IPS-18a (cell line): Measurements from ENCODE around the gene APOO.

ENCODE experiments used
- H3K27ac ChIP-seq: one replicate; pipeline ENCODE4 v1.5.1; 2013; ENCODE audit warnings: low read length
- H3K27me3 ChIP-seq: one replicate; pipeline ENCODE4 v1.6.1; 2013; ENCODE audit warnings: mild to moderate bottlenecking, low read length; ENCODE audit not compliant: control insufficient read depth, insufficient read depth
- H3K36me3 ChIP-seq: one replicate; pipeline ENCODE4 v1.6.1; 2013; ENCODE audit warnings: low read depth, low read length; ENCODE audit not compliant: control insufficient read depth
- H3K4me1 ChIP-seq: one replicate; pipeline ENCODE4 v1.6.1; 2013; ENCODE audit warnings: low read depth, low read length; ENCODE audit not compliant: control insufficient read depth
- H3K4me3 ChIP-seq: one replicate; pipeline ENCODE4 v1.5.1; 2013; ENCODE audit warnings: low read length
- H3K9ac ChIP-seq: one replicate; pipeline ENCODE4 v1.6.1; 2013; ENCODE audit warnings: mild to moderate bottlenecking, low read length, moderate library complexity
- H3K9me3 ChIP-seq: one replicate; pipeline ENCODE4 v1.6.1; 2013; ENCODE audit warnings: low read depth, low read length; ENCODE audit not compliant: control insufficient read depth

The APOO gene

GRCh38 chrX:23935106-23935505 is 27.4 kb upstream of the APOO start:
- Histone ChIP-seq H3K4me3 (no peak overlapping the region), H3K9ac (no peak overlapping the region), H3K4me1 (peaks cover 4% of the 10 kb centered on the region), H3K27ac (no peak overlapping the region), H3K27me3 (no peaks in the 10 kb centered on the region), H3K36me3 (no peaks in the 10 kb centered on the region), H3K9me3 (no peaks in the 10 kb centered on the region)

GRCh38 chrX:23932046-23932445 is 24.3 kb upstream of the APOO start:
- Histone ChIP-seq H3K4me3 (no peak overlapping the region), H3K9me3 (no peaks in the 10 kb centered on the region), H3K27me3 (no peaks in the 10 kb centered on the region), H3K27ac (no peak overlapping the region), H3K9ac (no peak overlapping the region), H3K4me1 (peaks cover 4% of the 10 kb centered on the region), H3K36me3 (no peaks in the 10 kb centered on the region)

- Histone ChIP-seq H3K4me1 (peaks cover under 1% of the 10 kb centered on the region), H3K9ac (no peak overlapping the region), H3K4me3 (no peak overlapping the region), H3K9me3 (no peaks in the 10 kb centered on the region), H3K27ac (no peak overlapping the region), H3K27me3 (no peaks in the 10 kb centered on the region), H3K36me3 (no peaks in the 10 kb centered on the region)
Measured at GRCh38 chrX:23930894-23931604, 23.3 kb upstream of the APOO start.

GRCh38 chrX:23926015-23926414 is 18.3 kb upstream of the APOO start:
- Histone ChIP-seq H3K27me3 (no peaks in the 10 kb centered on the region), H3K27ac (no peak overlapping the region), H3K4me1 (no peaks in the 10 kb centered on the region)

GRCh38 chrX:23919706-23920320 is 12.1 kb upstream of the APOO start:
- Histone ChIP-seq H3K9ac (no peak overlapping the region), H3K4me3 (no peak overlapping the region), H3K9me3 (no peaks in the 10 kb centered on the region), H3K36me3 (no peaks in the 10 kb centered on the region), H3K4me1 (no peaks in the 10 kb centered on the region), H3K27me3 (no peaks in the 10 kb centered on the region), H3K27ac (no peak overlapping the region)

More at GRCh38 chrX:23926015-23926414, 18.3 kb upstream of the APOO start:
- no peak overlapping the region for H3K4me3 ChIP-seq
- H3K9me3 ChIP-seq: no peaks in the 10 kb centered on the region
- no peaks in the 10 kb centered on the region for H3K36me3 ChIP-seq
- H3K9ac ChIP-seq: no peak overlapping the region

- Histone ChIP-seq H3K27me3 (no peaks in the 10 kb centered on the region), H3K36me3 (no peaks in the 10 kb centered on the region), H3K4me1 (no peaks in the 10 kb centered on the region), H3K9me3 (no peaks in the 10 kb centered on the region), H3K4me3 (no peak overlapping the region), H3K9ac (no peak overlapping the region), H3K27ac (no peak overlapping the region)
Measured at GRCh38 chrX:23919148-23919547, 11.4 kb upstream of the APOO start.

- Histone ChIP-seq H3K27ac (no peak overlapping the region), H3K9me3 (no peaks in the 10 kb centered on the region), H3K36me3 (no peaks in the 10 kb centered on the region), H3K9ac (no peak overlapping the region), H3K27me3 (no peaks in the 10 kb centered on the region), H3K4me3 (no peak overlapping the region), H3K4me1 (peaks cover 10% of the 10 kb centered on the region)
Measured at GRCh38 chrX:23911126-23911835, 3.5 kb upstream of the APOO start.

GRCh38 chrX:23908219-23909004 is 674 bp upstream of the APOO start:
- Histone ChIP-seq H3K36me3 (no peaks in the 10 kb centered on the region), H3K4me1 (peaks cover 15% of the 10 kb centered on the region), H3K9me3 (no peaks in the 10 kb centered on the region), H3K4me3 (peak overlapping the region; percentile 87), H3K9ac (peak overlapping the region; percentile 96), H3K27ac (peak overlapping the region; percentile 67), H3K27me3 (no peaks in the 10 kb centered on the region)

GRCh38 chrX:23907111-23907497 is 634 bp downstream of the APOO start:
- Histone ChIP-seq H3K9ac (peak overlapping the region; percentile 96), H3K27ac (peak overlapping the region; percentile 94), H3K27me3 (no peaks in the 10 kb centered on the region), H3K4me1 (peaks cover 19% of the 10 kb centered on the region), H3K4me3 (peak overlapping the region; percentile 87), H3K36me3 (no peaks in the 10 kb centered on the region), H3K9me3 (no peaks in the 10 kb centered on the region)

- Histone ChIP-seq H3K27me3 (no peaks in the 10 kb centered on the region), H3K9ac (no peak overlapping the region), H3K9me3 (no peaks in the 10 kb centered on the region), H3K36me3 (no peaks in the 10 kb centered on the region), H3K27ac (no peak overlapping the region), H3K4me3 (no peak overlapping the region), H3K4me1 (peaks cover 42% of the 10 kb centered on the region)
Measured at GRCh38 chrX:23904096-23904495, 3.6 kb downstream of the APOO start.

GRCh38 chrX:23902419-23902818 is 5.3 kb downstream of the APOO start:
- H3K4me1 ChIP-seq: peaks cover 43% of the 10 kb centered on the region

More at GRCh38 chrX:23902419-23902818, 5.3 kb downstream of the APOO start:
- Histone ChIP-seq H3K4me3 (no peak overlapping the region), H3K36me3 (no peaks in the 10 kb centered on the region), H3K27me3 (no peaks in the 10 kb centered on the region), H3K9me3 (no peaks in the 10 kb centered on the region), H3K27ac (no peak overlapping the region), H3K9ac (no peak overlapping the region)
